Amygdala (tissue), 56 donors: ENCODE measurements around the gene SPRY4.
"Not testable (repeated sequence)": the region's sequence is repeated elsewhere in the genome, so short reads cannot be mapped to it uniquely, and the experiment has no call there.

ENCODE experiments used
- DNase-seq, 56 donors: peaks; one replicate each; lab custom pipeline; 2025; lab: John Stamatoyannopoulos, UW

SPRY4 gene

DNA sequence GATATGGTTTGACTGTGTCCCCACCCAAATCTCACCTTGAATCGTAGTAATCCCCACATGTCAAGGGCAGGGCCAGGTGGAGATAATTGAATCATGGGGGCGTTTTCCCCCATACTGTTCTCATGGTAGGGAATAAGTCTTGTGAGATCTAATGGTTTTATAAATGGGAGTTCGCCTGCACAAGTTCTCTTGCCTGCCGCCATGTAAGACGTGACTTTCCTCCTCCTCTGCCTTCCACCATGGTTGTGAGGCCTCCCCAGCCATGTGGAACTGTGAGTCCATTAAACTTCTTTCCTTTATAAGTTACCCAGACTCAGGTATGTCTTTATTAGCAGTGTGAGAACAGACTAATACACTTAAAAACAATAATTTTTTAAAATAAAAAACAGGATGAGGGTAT is 52.2 kb downstream of the SPRY4 start:
- DNase-seq: not testable (repeated sequence)

DNA sequence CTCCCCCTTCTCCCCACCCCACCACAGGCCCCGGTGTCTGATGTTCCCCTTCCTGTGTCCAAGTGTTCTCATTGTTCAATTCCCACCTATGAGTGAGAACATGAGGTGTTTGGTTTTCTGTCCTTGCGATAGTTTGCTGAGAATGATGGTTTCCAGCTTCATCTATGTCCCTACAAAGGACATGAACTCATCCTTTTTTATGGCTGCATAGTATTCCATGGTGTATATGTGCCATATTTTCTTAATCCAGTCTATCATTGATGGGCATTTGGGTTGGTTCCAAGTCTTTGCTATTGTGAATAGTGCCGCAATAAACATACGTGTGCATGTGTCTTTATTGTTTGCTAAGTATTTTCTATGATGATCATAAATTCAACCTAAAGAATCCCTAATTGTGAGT is 60.7 kb downstream of the SPRY4 start:
- DNase-seq: not testable (repeated sequence)

DNA sequence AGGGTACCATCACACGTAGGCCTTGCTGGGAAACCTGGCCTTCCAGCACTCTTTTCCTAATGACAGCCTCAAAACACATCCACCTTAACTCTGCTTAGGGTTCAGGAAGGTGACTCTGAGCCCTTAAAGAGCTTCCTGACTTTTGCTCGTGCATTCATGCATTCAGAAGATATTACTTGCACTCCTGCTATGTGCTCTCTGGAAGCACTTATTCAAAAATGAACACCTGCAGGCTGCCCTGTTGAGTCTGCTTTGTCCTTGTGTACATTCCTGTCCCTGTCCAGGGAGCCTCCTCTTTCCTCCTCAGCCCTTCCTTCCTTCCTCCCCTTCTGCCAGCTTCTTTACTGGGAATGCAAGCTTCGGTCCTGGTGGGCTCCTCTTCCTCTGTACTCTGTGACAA is 61.5 kb downstream of the SPRY4 start:
- DNase-seq: no peak

DNA sequence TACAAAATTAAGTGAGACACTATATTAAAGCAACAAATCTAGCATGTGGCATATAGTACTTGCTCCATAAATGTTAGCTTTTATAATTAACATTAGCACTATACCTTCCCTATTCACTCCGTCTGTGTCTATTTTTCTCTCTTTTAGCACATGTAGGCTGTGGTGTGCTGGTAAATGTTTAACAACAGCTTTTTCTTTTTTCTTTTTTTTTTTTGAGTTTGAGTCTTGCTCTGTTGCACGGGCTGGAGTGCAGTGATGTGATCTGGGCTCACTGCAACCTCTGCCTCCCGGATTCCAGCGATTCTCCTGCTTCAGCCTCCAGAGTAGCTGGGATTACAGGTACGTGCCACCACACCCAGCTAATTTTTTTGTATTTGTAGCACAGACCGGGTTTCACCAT is 62.1 kb downstream of the SPRY4 start:
- DNase-seq: no peak
